ENCODE data around the gene OLA1. TPM values are rescaled to one million over a fixed set of nuclear protein-coding genes. Genes with fewer than 3 reads are reported as not detected.

The OLA1 gene
- total and polyA plus RNA-seq, 2 of the 13 experiments (the other 11 are each of a cell fraction or from before 2014, with no cell fraction given), result 153 to 241 TPM

DNA sequence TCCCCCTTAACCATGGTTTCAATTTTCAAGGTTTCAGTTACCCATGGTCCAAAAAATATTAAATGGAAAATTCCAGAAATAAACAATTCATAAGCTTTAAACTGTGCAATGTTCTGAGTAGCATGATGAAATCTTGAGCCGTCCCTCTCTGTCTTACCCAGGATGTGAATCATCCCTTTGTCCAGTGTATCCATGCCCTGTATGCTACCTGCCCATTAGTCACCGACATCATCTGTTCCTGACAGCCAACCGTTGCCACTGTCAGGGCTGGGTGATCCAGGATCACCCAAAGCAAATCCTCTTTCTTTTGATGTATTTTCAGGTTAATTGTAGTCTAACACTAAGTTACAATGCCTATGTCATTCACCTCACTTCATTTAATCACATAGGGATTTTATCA lies 15.7 kb upstream of the OLA1 start (continued):
- TF ChIP-seq SOX6 (IDR thresholded peaks at IDR 0.05), result no peak
- TF ChIP-seq SOX6 (CRISPR knock-in tag; IDR thresholded peaks at IDR 0.05), result peak; percentile 26; the same call in 1 of the 2 replicates
- TF ChIP-seq KLF12 (CRISPR knock-in tag; IDR thresholded peaks at IDR 0.05; ENCODE audit: borderline replicate concordance), result no peak
- no peak for TF ChIP-seq ARID2 (CRISPR knock-in tag; IDR thresholded peaks at IDR 0.05; ENCODE audit: borderline replicate concordance)
- TF ChIP-seq ZNF367 (CRISPR knock-in tag; IDR thresholded peaks at IDR 0.05; ENCODE audit: borderline replicate concordance), result no peak
- TF ChIP-seq CBX5 (CRISPR knock-in tag; IDR thresholded peaks at IDR 0.05; ENCODE audit: borderline replicate concordance), result peak; percentile 22; the same call in 1 of the 2 replicates
- peak; percentile 58 for TF ChIP-seq ARID5B (CRISPR knock-in tag; IDR thresholded peaks at IDR 0.05)
- TF ChIP-seq ARNT (IDR thresholded peaks at IDR 0.05), result no peak
- TF ChIP-seq HNRNPL (IDR thresholded peaks at IDR 0.05; ENCODE audit: low read depth, low read length), result no peak
- no peak for TF ChIP-seq SIN3A (IDR thresholded peaks at IDR 0.05; ENCODE audit: borderline replicate concordance, low read depth, low read length)
- TF ChIP-seq SIX4 (CRISPR knock-in tag; IDR thresholded peaks at IDR 0.05), result no peak
- TF ChIP-seq ZNF441 (CRISPR knock-in tag; IDR thresholded peaks at IDR 0.05; ENCODE audit: borderline replicate concordance), result no peak
- TF ChIP-seq FOSL2 (CRISPR knock-in tag; IDR thresholded peaks at IDR 0.05), result peak; percentile 97
- TF ChIP-seq ZBTB14 (CRISPR knock-in tag; IDR thresholded peaks at IDR 0.05), result no peak
- 0 out of 2 replicates have a peak, but pooled peaks have one; percentile 36 for TF ChIP-seq ZNF644 (CRISPR knock-in tag; IDR thresholded peaks at IDR 0.05; ENCODE audit: low read depth)
- peak; percentile 51; the same call in 1 of the 2 replicates for TF ChIP-seq HMG20A (CRISPR knock-in tag; IDR thresholded peaks at IDR 0.05; ENCODE audit: borderline replicate concordance)
- TF ChIP-seq ZNF326 (CRISPR knock-in tag; IDR thresholded peaks at IDR 0.05; ENCODE audit: borderline replicate concordance), result no peak
- peak; percentile 26; the same call in 1 of the 2 replicates for TF ChIP-seq FOSL1 (CRISPR knock-in tag; IDR thresholded peaks at IDR 0.05; ENCODE audit: borderline replicate concordance)
- no peak for TF ChIP-seq REXO4 (CRISPR knock-in tag; IDR thresholded peaks at IDR 0.05; ENCODE audit: borderline replicate concordance)
- no peak for TF ChIP-seq SP1 (IDR thresholded peaks at IDR 0.05)
- TF ChIP-seq SP1 (CRISPR knock-in tag; IDR thresholded peaks at IDR 0.05), result no peak
- TF ChIP-seq HMGXB3 (CRISPR knock-in tag; IDR thresholded peaks at IDR 0.05; ENCODE audit: borderline replicate concordance), result 0 out of 2 replicates have a peak, but pooled peaks have one; percentile 68

All from HepG2 (cell line).